HG02885 (cell line): ENCODE measurements around the gene GNAQ.
"Not testable (repeated sequence)": the region's sequence is repeated elsewhere in the genome, so short reads cannot be mapped to it uniquely, and the experiment has no call there.

Source experiments
- ATAC-seq: cut with Tn5 transposase; IDR thresholded peaks from one replicate; pipeline ENCODE4 v1.9.1; 2021; ENCODE audit warnings: mild to moderate bottlenecking; ENCODE audit not compliant: unreplicated experiment, poor library complexity

The GNAQ gene

GRCh38 chr9:77725046-77725694 is 306.4 kb downstream of the GNAQ start:
- ATAC-seq: no peak

- not testable (repeated sequence) for ATAC-seq
Measured at GRCh38 chr9:77721156-77721555, 310.5 kb downstream of the GNAQ start.

- ATAC-seq: no peak
Measured at GRCh38 chr9:77719321-77719720, 312.3 kb downstream of the GNAQ start.

- not testable (repeated sequence) for ATAC-seq
Measured at GRCh38 chr9:77718298-77718640, 313.3 kb downstream of the GNAQ start.

- ATAC-seq: not testable (repeated sequence)
Measured at GRCh38 chr9:77717608-77718297, 313.9 kb downstream of the GNAQ start.

- no peak for ATAC-seq
Measured at GRCh38 chr9:77714077-77714549, 317.5 kb downstream of the GNAQ start.

GRCh38 chr9:77712533-77713130 is 319.0 kb downstream of the GNAQ start:
- ATAC-seq: no peak

GRCh38 chr9:77710965-77711648 is 320.5 kb downstream of the GNAQ start:
- no peak for ATAC-seq

GRCh38 chr9:77710316-77710715 is 321.3 kb downstream of the GNAQ start:
- ATAC-seq: no peak

- ATAC-seq: no peak
Measured at GRCh38 chr9:77708064-77708815, 323.4 kb downstream of the GNAQ start.

GRCh38 chr9:77707383-77708063 is 324.1 kb downstream of the GNAQ start:
- ATAC-seq: no peak

GRCh38 chr9:77705636-77706035 is 326.0 kb downstream of the GNAQ start:
- no peak for ATAC-seq

- ATAC-seq: not testable (repeated sequence)
Measured at GRCh38 chr9:77702521-77703390, 328.9 kb downstream of the GNAQ start.

- ATAC-seq: no peak
Measured at GRCh38 chr9:77697238-77697984, 334.2 kb downstream of the GNAQ start.

GRCh38 chr9:77690723-77691122 is 340.9 kb downstream of the GNAQ start:
- ATAC-seq: not testable (repeated sequence)

GRCh38 chr9:77690119-77690518 is 341.5 kb downstream of the GNAQ start:
- not testable (repeated sequence) for ATAC-seq

GRCh38 chr9:77687737-77688136 is 343.9 kb downstream of the GNAQ start:
- not testable (repeated sequence) for ATAC-seq

GRCh38 chr9:77680581-77680980 is 351.0 kb downstream of the GNAQ start:
- no peak for ATAC-seq
